ENCODE results near the gene SLC19A1.

Gene SLC19A1

DNA sequence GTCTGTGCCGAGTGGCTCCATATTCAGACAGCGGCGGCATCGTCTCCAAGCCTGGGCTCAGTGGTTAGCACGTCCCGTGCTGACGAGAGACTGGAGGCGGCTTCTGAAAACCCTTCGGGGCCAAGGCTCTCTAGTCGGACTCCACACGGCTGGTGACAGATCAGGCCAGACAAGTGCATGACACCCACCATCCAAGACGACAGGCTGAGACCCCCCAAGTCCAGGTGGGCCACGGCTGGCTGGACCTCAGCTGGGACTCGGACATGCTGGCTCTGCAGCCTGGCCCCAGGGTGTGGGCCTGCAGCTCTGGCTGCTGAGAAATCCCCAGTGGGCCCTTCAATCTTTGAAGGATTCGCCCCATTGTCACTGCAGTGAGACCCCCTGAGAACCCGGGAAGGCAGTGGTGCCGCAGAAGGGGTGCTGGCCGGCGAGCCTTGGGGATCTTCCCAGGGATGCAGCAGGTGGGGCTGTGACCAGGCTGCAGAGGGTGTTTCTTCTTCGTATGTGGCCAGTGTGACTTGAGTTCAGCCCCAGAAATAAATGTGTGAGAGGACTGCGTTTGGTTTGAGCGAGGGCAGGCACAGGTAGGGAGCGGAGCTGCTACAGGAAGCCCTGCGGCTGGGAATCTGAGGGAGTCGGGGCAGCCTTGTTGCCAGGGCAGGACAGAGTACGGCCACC lies 15.9 kb upstream of the SLC19A1 start:
- no peak for DNase-seq (ENCODE audit: low read depth)

DNA sequence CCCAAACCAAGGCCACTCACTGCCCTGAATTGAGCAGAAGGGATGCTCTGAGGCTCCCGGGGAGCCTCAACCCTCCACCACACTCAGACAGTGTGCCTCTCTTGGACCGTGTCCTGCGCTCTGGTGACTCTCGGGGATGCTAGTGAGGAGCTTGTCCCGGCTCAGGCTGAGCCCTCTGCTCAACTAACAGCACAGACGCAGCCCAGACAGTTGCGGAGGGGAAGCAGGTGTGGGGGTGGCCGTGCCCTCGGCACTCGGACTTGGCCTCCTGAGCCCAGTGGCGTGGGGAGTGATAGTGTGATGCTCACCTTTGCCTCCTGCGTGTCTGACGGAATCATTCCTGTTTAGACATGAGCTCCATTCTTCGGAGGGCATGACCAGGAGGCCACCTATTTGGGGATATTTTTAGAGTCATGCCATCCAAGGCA lies 15.4 kb upstream of the SLC19A1 start:
- no peak for DNase-seq (ENCODE audit: low read depth)

DNA sequence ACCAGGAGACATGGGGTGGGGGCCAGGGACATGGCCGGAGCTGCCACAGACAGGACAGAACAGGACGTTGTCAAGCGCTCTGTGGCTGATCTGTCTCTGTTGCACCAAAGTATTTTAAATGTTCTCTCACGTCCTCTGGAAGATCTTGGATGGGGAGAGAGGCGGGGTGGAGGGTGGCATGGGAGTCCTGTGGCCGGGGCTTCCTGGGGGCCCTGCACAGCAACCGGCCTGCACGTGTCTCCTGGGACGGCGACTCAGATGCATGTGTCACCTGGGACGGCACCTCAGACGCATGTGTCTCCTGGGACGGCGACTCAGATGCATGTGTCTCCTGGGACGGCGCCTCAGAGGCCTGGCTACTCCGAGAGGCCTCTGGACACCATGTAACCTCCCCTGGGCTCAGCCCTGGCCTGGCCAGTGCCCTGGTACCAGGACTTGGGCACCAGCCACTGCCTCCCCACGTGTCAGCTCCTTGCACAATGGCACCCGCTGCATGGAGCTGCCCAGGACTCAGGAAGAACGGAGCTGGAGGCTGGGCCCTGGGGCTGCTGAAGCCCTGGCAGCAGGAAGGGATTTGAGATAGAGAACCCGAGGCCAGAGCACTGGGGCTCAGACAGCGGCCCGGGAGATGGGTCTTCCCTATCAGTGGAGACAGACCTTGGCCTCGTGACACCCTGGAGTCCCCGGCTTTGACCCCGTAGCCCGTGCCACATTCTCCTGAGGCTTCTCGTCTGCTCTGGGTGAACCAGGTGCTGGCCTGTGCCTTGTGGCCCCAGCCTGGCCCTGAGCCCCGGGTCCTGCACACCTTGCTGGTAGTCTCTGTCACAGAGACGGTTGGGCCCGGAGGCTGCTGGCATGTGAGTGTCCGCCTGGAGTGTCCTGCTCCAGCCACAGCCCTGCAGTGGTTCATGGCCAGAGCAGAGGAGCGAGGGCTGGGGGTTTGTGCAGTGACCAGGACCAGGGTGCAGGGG lies 14.7 kb upstream of the SLC19A1 start:
- no peak for DNase-seq (ENCODE audit: low read depth)

DNA sequence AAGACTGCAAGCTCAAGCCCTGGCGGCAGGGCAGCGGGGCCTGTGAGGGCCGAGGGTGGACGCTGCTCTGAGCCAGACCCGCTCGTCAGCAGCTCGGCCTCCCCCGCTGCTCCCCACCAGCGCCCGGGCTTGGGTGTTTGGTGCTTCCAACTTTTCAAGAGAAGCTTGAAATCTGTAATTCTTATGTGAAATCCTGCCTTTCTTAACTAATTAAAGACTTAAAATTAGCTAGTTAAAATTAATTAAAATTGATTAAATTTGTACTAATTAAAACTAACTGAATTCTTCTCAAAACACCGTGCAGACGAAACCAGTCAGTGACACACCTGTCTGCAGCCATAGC lies 14.0 kb upstream of the SLC19A1 start:
- DNase-seq (ENCODE audit: low read depth): no peak

DNA sequence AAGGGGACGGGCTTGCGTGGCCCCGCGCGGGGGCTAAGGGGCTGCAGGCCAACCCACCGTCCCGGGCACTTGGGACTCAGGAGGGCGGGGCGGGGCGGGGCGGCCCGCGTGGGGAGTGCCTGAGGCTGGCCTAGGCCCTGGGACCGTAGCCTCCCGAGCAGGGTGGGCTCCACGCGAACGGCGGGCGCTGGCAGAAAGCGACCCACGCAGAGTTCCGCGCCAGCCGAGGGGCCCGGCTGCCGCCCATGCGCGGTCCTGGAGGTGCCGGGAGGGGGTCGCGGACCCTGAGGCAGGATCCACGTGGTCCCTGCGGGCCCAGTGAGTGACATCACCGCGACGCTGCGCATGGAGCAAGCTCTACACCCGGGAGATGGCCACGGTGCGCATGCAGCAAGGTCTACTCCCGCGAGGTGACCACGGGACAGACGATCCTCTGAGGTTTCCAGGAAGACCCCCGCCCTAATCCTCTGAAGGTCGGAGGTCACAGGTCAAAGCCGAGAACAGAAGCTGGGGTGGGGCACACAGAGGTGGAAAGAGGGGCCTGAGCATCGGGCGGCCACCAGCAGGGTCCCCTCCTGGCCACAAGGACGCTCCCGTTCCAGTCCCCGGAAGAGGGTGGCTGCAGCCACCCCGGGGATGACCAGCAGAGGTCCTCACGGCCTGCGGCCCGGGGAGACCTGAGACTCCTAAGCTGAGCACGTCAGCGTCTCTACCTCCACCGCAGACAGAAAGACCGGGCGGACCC lies 13.5 kb upstream of the SLC19A1 start:
- no peak for DNase-seq (ENCODE audit: low read depth)

DNA sequence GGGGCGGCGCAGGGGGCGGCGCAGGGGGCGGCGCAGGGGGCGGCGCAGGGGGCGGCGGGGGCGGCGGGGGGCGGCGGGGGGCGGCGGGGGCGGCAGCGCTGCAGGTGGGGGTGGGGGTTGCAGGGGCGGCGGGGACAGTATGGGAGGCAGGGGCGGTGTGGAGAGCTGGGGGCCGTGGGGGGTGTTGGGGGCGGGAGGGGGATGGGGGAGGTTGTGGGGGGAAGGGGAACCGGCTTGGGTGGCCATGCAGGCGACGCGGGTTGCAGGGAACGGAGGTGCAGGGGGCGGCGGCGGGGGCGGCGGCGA lies 13.0 kb upstream of the SLC19A1 start:
- DNase-seq (ENCODE audit: low read depth): no peak

DNA sequence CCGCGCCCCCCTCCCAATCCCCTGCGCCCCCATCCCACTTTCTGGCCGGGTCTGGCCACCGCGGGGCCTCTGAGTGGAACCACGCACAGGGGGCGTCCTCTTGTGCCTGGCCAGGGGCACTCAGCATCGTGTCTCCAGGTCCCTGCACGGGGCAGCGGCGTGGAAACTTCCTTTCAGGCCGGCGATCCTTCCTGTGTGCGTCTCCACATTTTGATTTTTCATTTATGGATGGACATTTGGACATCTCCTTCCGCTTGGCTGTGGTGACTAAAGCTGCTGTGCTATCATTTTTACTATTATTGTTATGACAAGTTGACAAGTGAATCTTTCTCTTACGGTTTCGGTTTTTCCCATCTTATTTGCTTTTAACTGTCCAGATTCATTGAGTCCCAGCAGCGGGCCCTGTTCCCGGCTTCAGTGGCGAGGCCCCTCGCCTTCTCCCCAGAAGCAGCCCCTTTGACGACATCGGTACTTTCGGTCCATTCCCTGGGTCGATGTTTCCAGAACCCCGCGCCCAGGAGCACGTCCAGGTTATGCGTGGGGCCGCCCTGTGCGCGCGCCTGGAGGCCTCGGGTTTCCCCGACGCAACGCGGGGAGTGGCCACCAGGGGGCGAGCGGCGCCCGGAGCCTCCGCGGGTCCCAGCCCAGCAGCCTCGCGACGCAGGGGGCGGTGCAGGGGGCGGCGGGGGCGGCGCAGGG lies 12.4 kb upstream of the SLC19A1 start:
- peak; percentile 80 for DNase-seq (ENCODE audit: low read depth)

DNA sequence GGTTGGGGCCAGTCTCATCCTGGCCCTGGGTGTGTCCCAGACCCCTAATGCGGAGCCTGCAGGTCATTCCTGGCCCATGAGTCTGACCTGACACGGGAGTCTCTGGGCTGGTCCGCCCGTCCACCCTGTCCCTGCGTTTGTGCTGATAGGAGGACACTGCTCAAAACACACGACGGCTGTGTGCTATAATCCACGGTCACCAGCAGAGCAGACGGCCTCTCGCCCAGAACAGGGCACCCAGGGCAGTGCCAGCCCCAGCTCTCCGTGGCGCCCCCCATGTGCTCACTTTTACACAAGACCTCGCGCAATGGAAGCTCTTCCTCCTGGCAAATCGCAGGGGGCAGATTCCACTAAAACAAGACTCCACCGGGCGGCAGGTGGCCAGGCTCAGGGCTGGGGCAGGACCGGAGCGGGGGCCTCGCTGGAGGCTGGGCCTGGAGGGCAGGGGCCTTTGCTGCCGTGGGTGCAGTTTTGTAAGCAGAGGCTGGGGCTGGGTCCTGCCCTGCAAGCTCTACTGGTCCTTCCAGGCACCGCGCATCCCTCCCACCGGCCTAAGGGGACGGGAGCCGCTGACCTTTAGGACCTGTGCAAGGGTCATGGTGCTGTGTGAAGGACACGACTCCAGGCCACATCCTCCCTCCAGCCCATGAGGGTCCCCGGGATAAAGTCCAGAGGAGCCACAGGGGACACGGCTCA lies 10.6 kb upstream of the SLC19A1 start:
- DNase-seq (ENCODE audit: low read depth): no peak

DNA sequence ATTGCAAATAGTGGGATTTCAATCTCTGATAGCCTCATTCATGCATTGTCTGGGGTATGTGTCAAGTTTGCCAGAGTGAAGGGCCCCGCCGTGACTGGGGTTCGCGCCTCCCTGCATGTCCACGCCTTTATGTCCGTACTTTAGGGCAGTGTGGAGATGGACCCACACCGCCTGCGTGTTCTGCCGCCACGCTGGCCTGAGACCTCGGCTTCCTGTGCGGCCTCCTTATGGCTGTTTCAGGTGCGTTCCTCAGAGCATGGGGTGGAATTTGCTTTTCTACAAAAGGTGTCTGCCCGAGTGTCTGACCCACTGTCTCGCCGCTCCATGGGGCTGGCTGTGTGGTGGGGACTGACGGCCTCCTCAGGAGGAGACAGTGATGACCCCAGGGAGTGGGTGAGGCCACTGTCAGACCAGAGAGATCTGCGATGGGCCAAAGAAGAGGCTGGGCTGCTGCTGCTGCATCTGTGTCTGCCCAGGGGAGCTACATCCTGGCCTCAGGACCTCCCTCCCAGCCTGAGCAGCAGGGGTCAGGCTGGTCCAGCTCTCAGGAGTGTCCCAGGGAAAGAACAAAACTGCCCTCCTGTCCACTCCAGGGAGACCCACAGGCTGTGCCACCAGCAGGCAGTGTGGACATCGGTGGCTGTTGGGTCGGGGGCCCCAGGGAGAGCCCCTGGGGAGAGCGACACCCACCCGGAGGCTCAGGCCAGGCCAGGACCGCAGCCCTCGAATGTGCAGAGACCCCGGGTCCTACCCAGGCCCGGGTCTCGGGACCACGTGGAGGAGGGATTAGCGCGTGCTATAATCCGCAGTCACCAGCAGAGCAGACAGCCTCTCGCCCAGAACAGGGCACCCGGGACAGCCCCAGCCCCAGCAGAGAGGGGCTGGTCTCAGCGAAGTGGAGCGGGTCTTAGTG lies 9.8 kb upstream of the SLC19A1 start:
- DNase-seq (ENCODE audit: low read depth): no peak

DNA sequence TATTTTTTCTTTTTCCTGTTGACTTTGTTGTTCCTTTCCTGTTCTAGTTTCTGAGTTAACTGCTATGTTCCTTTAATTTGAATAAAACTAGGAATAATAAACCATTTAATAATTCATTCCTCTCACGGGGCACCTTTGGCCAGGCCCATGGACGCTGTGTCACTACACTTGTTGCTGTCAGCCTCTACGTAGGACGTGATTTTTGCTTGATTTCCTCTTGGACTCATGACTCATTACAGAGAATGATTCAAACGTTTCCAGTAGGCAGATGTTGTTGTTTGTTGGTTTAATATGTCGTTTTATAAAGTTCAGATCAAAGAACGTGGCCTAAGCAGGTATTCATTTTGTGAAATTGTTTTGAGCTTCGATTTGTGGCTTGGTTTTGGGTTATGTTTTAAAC lies 9.1 kb upstream of the SLC19A1 start:
- no peak for DNase-seq (ENCODE audit: low read depth)

DNA sequence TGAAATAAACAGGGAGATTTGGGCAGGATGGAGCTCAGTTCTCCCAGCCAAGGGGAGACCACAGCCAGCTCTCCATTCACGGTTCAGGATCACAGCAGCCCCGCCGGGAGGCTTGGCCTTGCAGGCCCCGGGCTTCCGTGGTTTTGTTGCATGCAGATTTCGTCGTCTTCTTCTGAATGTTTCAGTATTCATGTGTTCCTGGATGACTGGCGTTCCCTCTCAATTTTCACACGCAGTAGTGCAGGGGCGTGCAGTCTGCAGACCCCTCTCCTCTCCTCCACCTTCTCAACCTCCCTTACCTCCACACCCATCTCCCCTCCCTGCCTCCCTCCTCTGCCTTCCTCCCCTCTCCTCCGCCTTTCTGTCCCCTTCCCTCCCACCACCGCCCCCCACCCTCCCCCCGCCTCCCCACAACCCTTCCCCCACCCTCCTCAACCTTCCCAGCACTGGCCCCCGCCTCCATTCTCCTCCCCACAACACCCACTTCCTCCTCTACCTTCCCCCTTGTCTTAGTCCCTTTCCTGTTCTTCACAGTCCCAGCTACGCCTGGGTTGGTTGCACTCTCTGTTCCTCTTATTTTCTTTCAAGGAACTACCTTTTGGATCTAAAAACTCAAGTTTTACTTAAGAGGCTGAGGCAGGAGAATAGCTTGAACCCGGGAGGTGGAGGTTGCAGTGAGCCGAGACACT lies 8.4 kb upstream of the SLC19A1 start:
- DNase-seq (ENCODE audit: low read depth): no peak

DNA sequence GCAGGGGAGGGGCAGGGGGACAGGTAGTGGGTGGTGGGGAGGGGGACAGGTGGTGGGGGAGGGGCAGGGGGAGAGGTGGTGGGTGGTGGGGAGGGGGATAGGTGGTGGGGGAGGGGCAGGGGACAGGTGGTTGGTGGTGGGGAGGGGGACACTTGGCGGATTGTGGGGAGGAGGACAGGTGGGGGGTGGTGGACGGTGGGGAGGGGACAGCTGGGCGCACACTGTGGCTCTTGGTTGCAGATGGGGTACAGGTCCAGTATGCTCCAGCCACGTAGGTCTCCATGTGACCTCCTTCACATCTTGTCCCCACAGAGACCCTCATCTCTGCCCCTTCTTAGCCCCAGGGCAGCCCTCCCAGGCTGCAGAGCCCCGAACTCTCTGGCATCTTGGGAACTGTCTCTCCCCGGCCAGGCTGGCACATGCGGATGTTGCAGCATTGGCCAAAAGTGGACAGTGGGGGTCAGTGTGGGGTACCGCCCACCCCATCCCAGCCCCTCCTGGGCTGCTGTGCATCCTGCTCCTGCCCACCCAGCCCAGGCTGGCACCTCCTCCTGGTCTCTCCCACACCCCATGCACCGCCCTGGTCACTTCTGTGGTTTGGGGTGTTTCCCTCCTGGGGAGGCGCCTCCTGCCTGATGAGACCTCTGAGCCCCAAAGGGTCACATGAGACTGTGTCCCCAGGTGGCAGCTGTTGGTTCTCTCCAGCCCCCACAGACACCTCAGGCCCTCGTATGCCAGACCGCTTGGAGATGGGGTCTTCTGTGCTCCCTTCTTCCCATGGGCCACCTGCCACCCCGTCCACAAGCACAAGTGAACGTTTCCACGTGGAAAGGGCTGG lies 7.6 kb upstream of the SLC19A1 start:
- no peak for DNase-seq (ENCODE audit: low read depth)

DNA sequence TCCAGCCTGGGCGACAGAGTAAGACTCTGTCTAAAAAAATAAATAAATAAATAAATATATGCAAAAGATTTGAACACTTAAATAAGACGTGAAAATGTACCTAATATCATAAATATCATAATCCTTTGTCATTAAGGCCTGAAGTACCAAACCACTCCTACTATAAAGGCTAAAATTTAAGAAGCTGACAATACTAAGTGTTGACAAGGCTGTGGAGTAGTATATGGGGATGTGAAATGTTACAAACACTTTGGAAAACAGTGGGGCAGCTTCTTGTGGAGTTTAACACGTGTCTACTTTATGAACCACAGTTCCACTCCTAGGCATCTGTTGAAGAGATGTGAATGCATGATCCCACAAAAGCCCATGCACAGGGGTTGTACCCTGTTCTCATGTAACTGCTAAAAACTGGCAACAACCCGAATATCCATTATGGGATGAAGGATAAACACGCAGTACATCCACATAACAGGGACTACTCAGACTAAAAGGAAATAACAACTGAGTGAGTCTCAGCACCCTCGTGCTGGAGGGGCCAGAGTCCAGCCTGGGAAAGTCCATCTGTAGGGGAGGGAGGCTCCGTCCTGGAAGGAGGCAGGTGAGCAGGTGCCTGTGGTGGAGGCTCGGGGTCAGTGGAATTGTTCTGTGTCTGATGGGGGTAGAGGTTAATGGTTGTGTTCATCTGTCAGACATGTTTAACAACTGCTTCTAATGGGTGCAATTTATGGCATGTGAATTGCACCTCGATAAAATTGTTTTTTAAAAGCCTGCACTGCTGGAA lies 6.7 kb upstream of the SLC19A1 start:
- no peak for DNase-seq (ENCODE audit: low read depth)

DNA sequence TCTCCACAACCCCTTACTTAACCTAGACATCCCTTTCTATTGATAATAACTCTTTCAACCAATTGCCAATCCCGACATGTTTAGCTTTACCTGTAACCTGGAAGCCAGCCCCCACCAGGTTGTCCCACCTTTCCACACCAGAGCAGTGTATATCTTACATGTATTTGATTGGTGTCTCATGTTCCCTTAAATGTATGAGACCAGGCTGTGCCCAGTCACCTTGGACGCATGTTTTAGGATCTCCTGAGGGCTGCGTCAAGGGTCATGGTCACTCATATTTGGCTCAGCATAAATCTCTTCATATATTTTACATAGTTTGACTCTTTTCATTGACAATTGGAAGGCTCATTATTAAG lies 5.3 kb upstream of the SLC19A1 start:
- DNase-seq (ENCODE audit: low read depth): no peak

DNA sequence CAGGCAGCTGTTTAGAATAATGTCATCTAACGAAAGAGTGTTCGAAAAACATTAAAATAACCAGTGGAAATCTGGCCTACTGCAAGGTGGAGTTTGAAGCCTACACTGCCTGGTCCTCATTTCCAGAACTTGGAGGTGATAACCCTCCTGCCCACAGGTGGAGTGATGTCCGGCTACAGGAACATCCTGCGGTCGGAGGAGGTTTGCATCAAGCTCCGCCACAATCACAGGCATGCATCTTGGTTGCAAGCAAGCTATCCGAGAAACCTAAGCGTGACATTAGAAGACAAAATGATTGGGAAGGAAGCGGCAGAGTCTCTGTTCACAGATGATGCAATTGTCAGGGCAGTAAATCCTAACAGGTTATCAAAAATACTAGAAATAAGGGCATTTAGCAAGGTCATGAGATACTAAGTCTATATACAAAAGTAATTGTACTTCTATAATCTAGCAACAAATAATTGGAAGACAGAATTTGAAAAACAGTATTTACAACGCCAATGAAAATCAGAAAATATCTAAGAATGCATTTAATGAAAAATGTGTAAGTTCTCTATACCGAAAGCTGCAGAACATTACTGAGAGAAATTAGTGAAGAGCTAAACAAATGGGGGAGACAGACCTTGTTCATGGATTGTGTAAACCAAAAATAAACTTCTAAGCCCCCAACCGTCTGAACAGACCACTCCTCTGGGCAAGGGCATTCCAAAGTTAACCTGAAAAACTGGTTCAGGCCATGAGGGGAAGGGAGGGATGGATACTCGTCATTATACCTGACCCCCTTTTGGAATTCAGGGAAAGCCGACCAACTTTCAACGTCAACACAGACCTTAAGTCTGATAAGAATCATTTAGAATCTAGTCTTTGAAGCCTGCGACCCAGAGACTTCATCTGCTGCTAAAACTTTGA lies 4.7 kb upstream of the SLC19A1 start:
- no peak for DNase-seq (ENCODE audit: low read depth)

DNA sequence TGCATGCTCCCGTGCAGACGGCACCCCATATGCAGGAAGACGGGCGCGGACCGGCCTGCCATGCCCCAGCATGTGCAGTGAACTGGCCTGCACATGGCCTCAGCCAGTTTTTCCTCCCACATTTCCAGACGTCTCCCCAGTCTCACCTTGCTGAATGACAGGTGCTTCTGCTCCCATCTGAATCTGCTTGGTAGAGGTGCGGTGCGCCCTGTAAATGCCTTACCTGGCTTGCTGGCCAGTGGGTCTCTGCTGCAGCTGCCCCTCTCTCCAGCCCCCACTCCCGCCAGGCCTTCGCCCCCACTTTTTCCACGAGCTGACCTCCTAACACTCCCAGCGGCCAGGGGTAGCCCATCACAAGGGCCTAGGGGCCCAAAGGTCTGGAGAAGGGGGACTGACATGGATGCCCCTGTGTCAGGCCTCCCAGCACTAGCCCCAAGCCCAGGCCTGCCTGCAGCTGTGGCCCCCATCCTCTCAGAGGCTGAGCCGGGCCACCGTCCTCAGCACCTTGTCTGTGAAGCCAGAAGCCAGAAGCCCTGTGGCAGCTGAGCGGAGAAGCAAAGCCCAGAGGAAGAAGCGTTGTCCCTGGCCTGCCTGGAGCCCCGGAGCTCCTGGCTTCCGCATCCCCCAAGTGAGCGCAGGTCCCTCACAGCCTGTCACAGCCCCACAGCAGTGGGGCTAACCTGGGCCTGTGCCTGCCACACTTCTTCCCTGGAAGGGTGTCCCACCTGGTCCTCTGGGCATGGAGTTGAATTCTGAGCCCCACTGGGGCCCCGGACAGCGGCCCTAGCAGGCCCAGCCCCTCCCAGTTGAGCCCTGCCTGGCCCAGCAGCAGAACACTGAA lies 3.7 kb upstream of the SLC19A1 start:
- no peak for DNase-seq (ENCODE audit: low read depth)

All from T follicular helper cell (primary cell).